Stimulated activated CD8-positive, alpha-beta memory T cell treated with anti-CD3 and anti-CD28 coated beads, Interleukin-15, amount 100 ng/mL, for 48 hours (primary cell): Measurements from ENCODE around the gene EXD3.
"Not testable (repeated sequence)": the region's sequence is repeated elsewhere in the genome, so short reads cannot be mapped to it uniquely, and the experiment has no call there.

Experiments
- DNase-seq, 2 donors: peaks; one replicate each; pipeline ENCODE4 v3.0.0-alpha.2; 2020; ENCODE audit warnings: low read depth in 2 of 2

Gene EXD3

DNA sequence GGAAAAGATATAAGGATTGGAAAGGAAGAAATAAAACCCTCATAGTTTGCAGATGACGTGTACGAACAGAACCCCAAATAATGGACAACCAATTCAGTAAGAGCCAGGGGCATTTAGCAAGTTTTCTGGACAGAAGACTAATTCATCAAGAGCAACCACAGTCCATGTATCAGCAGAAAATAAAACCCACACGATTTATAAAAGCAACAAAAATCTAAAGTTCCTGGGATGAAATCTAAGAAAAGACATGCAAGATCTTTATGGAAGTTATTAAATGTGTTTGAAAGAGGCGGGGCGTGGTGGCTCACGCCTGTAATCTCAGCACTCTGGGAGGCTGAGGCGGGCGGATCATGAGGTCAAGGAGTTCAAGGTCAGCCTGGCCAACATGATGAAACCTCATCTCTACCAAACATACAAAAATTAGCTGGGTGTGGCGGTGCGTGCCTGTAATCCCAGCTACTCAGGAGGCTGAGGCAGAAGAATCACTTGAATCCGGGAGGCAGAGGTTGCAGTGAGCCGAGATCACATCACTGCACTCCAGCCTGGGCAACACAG is 83.0 kb downstream of the EXD3 start:
- DNase-seq: not testable (repeated sequence)

DNA sequence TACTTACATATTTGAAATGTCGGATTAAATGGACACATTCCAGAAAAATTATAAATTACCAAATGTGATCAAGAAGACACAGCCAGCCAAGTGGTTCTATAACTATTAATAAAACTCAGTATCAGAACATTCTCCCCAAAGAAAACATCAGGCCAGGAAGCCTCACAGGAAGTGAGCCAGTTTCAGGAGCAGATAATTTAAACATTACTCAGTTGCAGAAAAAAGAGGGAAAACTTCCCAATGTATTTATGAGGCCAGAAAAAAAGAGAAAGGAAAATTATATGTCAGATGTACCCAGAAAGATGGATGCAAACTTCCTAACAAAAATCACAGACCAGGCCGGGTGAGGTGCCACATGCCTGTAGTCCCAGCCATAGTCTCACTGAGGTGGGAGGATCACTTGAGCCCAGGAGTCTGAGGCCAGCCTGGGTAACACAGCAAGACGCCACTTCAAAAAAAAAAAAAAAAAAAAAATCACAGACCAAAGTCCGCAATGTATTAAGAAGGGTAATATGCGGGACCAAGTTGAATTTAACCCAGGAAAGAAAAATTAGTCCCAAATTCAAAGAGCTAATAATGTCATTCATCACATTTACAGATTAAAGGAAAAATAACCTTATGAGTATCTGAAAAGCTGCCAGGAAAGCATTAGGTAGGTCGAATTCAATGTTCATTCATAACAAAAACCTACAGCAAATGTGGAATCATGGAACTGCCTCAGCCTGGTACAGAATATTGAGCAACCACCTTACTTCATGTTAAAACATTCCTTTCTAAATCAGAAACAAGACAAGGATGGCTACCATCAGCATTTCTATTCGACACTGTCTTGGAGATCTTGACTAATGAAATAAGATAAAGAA is 83.7 kb downstream of the EXD3 start:
- no peak for DNase-seq

- no peak for DNase-seq
These were observed 86.2 kb downstream of the EXD3 start for GRCh38 chr9:137336735-137337134.

DNA sequence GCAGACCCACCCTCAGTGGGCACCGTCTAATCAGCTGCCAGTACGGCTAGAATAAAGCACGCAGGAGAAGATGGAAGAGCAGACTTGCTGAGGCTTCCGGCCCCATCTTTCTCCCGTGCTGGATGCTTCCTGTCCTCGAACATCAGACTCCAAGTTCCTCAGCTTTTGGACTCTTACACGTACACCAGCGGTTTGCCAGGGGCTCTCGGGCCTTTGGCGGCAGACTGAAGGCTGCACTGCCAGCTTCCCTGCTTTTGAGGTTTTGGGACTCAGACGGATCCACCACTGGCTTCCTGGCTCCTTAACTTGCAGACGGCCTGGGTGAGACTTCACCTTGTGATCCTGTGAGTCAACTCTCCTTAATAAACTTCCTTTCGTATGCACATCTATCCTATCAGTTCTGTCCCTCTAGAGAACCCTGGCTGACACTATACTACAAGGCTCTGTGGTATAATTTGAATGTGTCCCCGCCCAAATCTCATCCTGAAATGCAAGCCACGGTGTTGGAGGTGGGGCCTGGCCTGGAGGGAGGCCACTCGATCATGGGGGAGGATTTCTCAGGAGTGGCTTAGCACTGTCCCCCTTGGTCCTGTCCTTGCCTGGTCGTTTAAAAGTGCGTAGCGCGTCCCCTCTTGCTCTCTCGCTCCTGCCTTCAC is 89.8 kb downstream of the EXD3 start:
- no peak for DNase-seq

DNA sequence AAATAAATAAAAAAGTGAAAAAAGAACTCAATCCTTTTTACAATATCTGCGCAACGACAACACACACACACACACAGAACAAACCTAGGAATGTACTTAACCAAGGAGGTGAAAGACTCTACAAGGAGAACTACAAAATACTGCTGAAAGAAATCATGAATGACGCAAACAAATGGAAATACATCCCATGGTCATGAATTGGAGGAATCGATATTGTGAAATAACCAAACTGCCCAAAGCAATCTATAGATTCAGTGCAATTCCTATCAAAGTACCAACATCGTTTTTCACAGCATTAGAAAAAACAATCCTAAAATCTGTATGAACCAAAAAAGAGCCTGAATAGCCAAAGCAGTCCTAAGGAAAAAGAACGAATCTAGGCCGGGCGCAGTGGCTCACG is 91.0 kb downstream of the EXD3 start:
- DNase-seq: no peak

DNA sequence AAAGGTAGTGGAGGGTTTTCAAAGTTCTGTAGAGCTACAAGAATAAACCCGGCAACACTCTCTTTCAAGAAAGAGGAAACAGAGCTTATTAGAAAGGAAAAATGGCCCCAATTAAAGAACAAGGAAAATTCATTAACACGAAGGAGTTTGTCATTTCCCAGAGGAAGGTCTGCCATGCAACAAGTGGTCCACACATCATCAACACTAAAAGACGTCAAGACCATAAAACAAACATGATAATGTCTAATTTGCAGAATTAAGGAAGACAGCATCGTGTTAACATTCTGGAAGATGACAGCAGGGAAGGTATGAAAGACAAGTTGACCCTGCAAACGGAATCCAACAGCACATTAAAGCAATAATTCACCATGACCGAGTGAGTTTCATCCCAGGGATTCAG is 92.3 kb downstream of the EXD3 start:
- no peak for DNase-seq

- DNase-seq: not testable (repeated sequence)
These were observed 93.4 kb downstream of the EXD3 start for GRCh38 chr9:137329590-137329989.

DNA sequence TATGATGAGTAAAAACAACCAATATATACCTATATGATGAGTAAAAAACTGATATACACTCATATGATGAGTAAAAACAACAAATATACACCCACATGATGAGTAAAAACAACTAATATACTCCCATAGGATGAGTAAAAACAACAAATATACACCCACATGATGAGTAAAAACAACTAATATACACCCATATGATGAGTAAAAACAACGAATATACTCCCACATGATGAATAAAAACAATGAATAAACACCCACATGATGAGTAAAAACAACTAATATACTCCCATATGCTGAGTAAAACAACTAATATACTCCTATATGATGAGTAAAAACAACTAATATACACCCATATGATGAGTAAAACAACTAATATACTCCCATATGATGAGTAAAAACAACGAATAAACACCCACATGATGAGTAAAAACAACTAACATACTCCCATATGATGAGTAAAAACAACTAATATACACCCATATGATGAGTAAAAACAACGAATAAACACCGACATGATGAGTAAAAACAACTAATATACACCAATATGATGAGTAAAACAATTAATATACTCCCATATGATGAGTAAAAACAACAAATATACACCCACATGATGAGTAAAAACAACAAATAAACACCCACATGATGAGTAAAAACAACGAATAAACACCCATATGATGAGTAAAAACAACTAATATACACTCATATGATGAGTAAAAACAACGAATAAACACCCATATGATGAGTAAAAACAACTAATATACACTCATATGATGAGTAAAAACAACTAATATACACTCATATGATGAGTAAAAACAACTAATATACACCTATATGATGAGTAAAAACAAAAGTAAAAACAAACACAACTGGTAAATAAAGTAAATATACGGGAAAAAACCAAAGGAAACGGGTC is 95.1 kb downstream of the EXD3 start:
- DNase-seq: not testable (repeated sequence)

GRCh38 chr9:137326445-137327065 is 96.4 kb downstream of the EXD3 start:
- no peak for DNase-seq

DNA sequence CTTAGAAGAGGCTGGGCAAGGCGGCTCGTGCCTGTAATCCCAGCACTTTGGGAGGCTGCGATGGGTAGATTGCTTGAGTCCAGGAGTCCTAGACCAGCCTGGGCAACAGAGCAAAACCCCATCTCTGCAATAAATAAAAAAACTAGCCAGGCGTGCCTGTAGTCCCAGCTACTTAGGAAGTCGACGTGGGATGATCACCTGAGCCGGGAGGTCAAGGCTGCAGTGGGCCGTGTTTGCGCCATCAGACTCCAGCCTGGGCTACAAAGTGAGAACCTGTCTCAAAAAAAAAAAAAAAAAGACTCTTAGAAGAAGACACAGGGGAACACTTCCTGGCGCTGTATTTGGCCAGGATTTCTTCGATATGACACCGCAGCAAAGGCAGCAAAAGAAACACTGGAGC is 97.2 kb downstream of the EXD3 start:
- no peak for DNase-seq

DNA sequence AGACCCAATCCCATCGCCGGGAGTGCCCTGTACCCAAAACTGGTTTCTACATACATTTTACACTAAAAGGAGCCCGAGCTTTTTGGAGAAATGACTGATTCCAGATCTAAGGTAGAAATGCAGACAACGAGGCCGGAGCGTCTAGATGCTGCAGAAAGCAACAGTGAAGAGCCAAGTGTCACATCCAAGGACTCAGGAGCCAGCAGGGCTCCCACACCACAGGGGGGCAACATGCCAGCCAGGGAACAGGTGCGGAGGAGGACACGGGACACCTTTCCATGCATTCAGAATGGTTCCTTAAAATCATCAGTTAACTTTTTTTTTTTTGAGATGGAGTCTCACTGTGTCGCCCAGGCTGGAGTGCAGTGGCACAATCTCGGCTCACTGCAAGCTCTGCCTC is 97.8 kb downstream of the EXD3 start:
- no peak for DNase-seq

DNA sequence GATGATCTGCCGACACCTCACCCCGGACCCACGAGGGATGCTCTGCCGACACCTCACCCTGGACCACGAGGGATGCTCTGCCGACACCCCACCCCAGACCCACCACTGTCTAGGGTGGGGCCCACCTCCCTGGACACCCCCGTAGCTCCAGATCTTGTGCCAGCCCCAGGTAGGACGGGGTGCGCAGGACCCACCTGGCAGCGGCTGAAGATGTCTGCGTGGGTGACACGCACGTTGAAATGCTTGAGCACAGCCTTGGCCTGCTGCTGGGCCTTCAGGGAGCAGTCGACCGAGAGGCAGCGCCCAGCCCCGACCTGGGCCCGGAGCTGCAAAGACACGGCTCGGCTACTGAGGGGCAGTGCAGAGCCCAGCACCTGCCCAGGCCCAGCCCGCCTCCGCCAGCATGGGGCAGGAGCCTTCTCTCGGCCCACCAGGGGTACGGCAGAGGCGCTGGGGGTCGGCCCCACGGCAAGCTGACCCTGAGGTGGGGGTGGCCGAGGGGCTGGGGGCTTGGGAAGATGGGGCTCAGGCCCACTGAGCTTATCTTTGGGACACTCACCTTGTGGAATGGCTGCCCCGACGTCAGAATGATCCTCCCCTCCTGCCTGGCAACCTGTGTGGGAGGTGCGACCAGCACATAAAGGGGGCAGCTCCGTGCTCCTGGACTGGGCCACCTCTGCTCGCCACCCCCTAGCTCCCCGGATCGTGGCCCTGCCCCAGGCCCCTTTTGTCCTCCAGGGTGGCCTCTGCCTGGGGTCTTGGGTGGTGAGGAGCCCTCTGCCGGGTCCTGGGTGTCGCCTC is 99.2 kb downstream of the EXD3 start:
- DNase-seq: no peak

- DNase-seq: no peak
These were observed 101.1 kb downstream of the EXD3 start for GRCh38 chr9:137321726-137322361.

DNA sequence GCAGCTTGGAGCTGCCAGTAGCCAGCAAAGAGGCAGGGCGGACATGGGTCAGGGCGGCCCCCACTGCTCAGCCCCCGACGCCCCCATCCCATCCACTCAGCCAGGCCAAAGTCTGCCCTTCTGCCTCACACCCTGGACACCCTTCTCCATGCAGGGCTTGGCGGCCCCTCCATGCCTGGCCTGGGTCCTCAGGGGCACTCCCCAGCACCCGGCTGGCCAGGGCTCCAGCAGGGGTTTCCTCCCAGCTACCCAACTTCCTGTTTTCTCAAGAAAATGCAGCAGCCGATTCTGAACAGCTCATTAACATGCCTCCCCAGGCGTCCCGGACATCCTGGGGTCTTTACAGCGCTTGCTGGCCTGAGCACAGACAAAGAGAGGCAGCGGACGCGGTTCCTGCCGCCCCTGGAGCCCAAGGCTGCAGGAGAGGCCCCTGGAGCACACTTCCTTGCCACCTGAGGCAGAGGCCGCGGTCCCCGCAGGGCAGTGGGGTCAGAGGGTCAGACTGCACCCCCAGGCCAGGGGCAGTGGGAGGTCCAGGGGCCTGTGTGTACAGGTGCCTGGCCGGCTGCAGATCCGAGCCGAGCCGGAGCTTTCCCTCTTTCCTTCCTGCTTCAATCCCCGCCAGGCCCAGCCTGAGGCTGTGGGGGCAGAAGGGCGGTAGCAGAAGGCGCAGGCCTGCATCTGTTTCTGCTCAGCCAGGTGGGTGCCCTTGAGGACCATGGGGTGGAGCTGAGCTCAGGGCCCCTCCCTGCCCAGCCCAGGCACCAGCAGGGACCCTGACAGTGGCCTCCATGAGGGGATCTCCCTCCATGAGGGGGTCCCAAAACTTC is 102.2 kb downstream of the EXD3 start:
- no peak for DNase-seq

- no peak for DNase-seq
These were observed 103.0 kb downstream of the EXD3 start for GRCh38 chr9:137319739-137320551.

GRCh38 chr9:137319011-137319738 is 103.8 kb downstream of the EXD3 start:
- DNase-seq: no peak

DNA sequence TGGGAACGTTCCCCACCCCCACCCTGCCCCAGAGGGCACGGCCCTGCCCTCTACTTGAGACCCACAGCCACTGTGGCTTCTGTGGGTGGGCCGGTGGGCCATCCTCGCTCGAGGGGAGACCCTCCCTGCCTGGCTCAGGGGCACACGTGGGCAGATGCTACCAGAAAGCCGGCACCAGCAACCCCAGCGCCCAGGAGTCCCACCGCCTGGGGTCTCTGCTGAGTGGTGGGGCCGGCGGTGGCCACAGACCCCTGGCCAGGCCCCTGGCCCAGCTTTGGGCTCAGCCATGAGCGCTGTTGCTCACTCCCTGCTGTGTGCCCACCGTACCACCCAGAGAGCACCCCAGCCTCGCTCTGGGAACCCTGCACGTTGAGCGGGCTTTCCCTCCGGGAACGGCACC is 104.4 kb downstream of the EXD3 start:
- DNase-seq: no peak
